GDM1 (cell line): ENCODE results near the gene TRPV2.
"Not testable (repeated sequence)": the region's sequence is repeated elsewhere in the genome, so short reads cannot be mapped to it uniquely, and the experiment has no call there.

Experiments used
- DNase-seq: peaks from one replicate; lab custom pipeline; 2025; lab: John Stamatoyannopoulos, UW

TRPV2 gene

GRCh38 chr17:16415031-16415924, at the start of gene TRPV2:
Gene TRPV2, plus strand, starts transcription at chr17:16415571. Its CDS starts 2,098 bp downstream, at chr17:16417669.
- DNase-seq = peak; percentile 26

- no peak for DNase-seq
Observed at GRCh38 chr17:16371742-16372141, 43.6 kb upstream of the TRPV2 start.

GRCh38 chr17:16374146-16374938, 41.0 kb upstream of the TRPV2 start:
- DNase-seq = no peak

GRCh38 chr17:16377941-16378341, 37.4 kb upstream of the TRPV2 start:
- DNase-seq = no peak

- DNase-seq = no peak
Observed at GRCh38 chr17:16378636-16379282, 36.6 kb upstream of the TRPV2 start.

- no peak for DNase-seq
Observed at GRCh38 chr17:16379654-16380053, 35.7 kb upstream of the TRPV2 start.

- peak; percentile 88 for DNase-seq
Observed at GRCh38 chr17:16380640-16381495, 34.5 kb upstream of the TRPV2 start, which contains the start of gene UBB. Gene UBB, plus strand, starts transcription at chr17:16381091. Its CDS starts 817 bp downstream, at chr17:16381908.

- no peak for DNase-seq
Observed at GRCh38 chr17:16381496-16381820, 33.9 kb upstream of the TRPV2 start.

- DNase-seq = no peak
Observed at GRCh38 chr17:16383216-16383615, 32.2 kb upstream of the TRPV2 start.

GRCh38 chr17:16383772-16384287, 31.5 kb upstream of the TRPV2 start:
- DNase-seq = no peak

- no peak for DNase-seq
Observed at GRCh38 chr17:16384557-16384956, 30.8 kb upstream of the TRPV2 start.

GRCh38 chr17:16386126-16386507, 29.3 kb upstream of the TRPV2 start:
- not testable (repeated sequence) for DNase-seq

- DNase-seq = no peak
Observed at GRCh38 chr17:16391451-16391850, 23.9 kb upstream of the TRPV2 start.

GRCh38 chr17:16392491-16392890, 22.9 kb upstream of the TRPV2 start:
- DNase-seq = not testable (repeated sequence)

- not testable (repeated sequence) for DNase-seq
Observed at GRCh38 chr17:16395887-16396286, 19.5 kb upstream of the TRPV2 start.

- peak; percentile 30 for DNase-seq
Observed at GRCh38 chr17:16396693-16397092, 18.7 kb upstream of the TRPV2 start.

GRCh38 chr17:16398270-16399267, 16.8 kb upstream of the TRPV2 start:
- DNase-seq = peak; percentile 9

- not testable (repeated sequence) for DNase-seq
Observed at GRCh38 chr17:16403847-16404246, 11.5 kb upstream of the TRPV2 start.

GRCh38 chr17:16406742-16407674, 8.4 kb upstream of the TRPV2 start:
- no peak for DNase-seq
